SK-N-SH (cell line): ENCODE measurements around the gene ZNF503. TPM values are rescaled to one million over a fixed set of nuclear protein-coding genes. Genes with fewer than 3 reads are reported as not detected.

Source experiments
- CTCF ChIA-PET: fragments of 300-600, 350-600 bp; formaldehyde crosslinking; extraction: SDS; loops from one replicate; lab custom pipeline; 2021; lab: Yijun Ruan, JAX
- POLR2A ChIA-PET: fragments of 350-600 bp; sonication (Branson Sonifier 250); formaldehyde crosslinking; extraction: SDS; loops from one replicate; lab custom pipeline; 2020; ENCODE audit warnings: antibody characterized with exemption, inconsistent platforms; lab: Yijun Ruan, JAX
- DNase-seq: peaks from one replicate; pipeline ENCODE4 v3.0.0; 2012
- H2AFZ ChIP-seq: fragments of 200-600 bp; sonication (generic); 2 replicates; pipeline ENCODE4 v1.8.1; 2016; ENCODE audit warnings: antibody characterized with exemption, mild to moderate bottlenecking, low read depth
- H3F3A ChIP-seq: fragments of 200-600 bp; sonication (generic); replicated peaks from 2 replicates; pipeline ENCODE3; 2016; ENCODE audit warnings: antibody characterized with exemption, mild to moderate bottlenecking; ENCODE audit not compliant: insufficient read depth
- H3K27ac ChIP-seq, 2 experiments: fragments of 200-500 bp in 1 of 2; fragments of 200-600 bp in 1 of 2; sonication (Bioruptor generic) in 1 of 2; sonication (generic), shearing (Covaris generic) in 1 of 2; 2 replicates each; pipeline versions ENCODE4 v1.5.1 to v1.6.1; 2014 to 2016; ENCODE audit warnings: low read depth in 2 of 2, inconsistent platforms in 1 of 2, low read length in 1 of 2, mild to moderate bottlenecking in 1 of 2, mixed read lengths in 1 of 2
- H3K27me3 ChIP-seq: fragments of 200-600 bp; sonication (generic), shearing (Covaris generic); 2 replicates; pipeline ENCODE4 v1.6.1; 2016; ENCODE audit warnings: mixed run types; ENCODE audit not compliant: insufficient read depth
- H3K36me3 ChIP-seq, 2 experiments: fragments of 200-500 bp in 1 of 2; fragments of 200-600 bp in 1 of 2; sonication (Bioruptor generic) in 1 of 2; sonication (generic) in 1 of 2; replicated peaks in 1 of 2; 2 replicates each; pipeline versions ENCODE3 to v1.5.1; 2014 to 2016; ENCODE audit warnings: low read length in 1 of 2, mild to moderate bottlenecking in 1 of 2; ENCODE audit not compliant: insufficient read depth in 2 of 2, control insufficient read depth in 1 of 2
- H3K4me1 ChIP-seq, 2 experiments: fragments of 200-500 bp in 1 of 2; fragments of 200-600 bp in 1 of 2; sonication (Bioruptor generic) in 1 of 2; sonication (generic), shearing (Covaris generic) in 1 of 2; 2 replicates each; pipeline versions ENCODE4 v1.5.1 to v1.6.1; 2014 to 2016; ENCODE audit warnings: low read depth in 1 of 2, low read length in 1 of 2, mixed run types in 1 of 2; ENCODE audit not compliant: insufficient read depth in 2 of 2, control insufficient read depth in 1 of 2
- H3K4me2 ChIP-seq: fragments of 200-600 bp; sonication (generic), shearing (Covaris generic); 2 replicates; pipeline ENCODE4 v1.6.1; 2017; ENCODE audit warnings: mixed run types
- H3K4me3 ChIP-seq, 2 experiments: fragments of 200-500 bp in 1 of 2; fragments of 200-600 bp in 1 of 2; sonication (Bioruptor generic) in 1 of 2; sonication (generic), shearing (Covaris generic) in 1 of 2; 2 replicates each; pipeline versions ENCODE4 v1.5.1 to v1.8.1; 2014 to 2016; ENCODE audit warnings: low read depth in 2 of 2, inconsistent platforms in 1 of 2, low read length in 1 of 2, mild to moderate bottlenecking in 1 of 2, mixed read lengths in 1 of 2, moderate library complexity in 1 of 2
- H3K79me2 ChIP-seq: fragments of 200-600 bp; sonication (generic); 2 replicates; pipeline ENCODE4 v1.8.1; 2017; ENCODE audit warnings: mild to moderate bottlenecking; ENCODE audit not compliant: insufficient read depth
- H3K9ac ChIP-seq: fragments of 200-600 bp; sonication (generic); 2 replicates; pipeline ENCODE4 v1.6.1; 2017; ENCODE audit warnings: mixed run types
- H3K9me2 ChIP-seq: fragments of 200-600 bp; sonication (generic); 2 replicates; pipeline ENCODE4 v1.6.1; 2017; ENCODE audit warnings: mixed run types
- H3K9me3 ChIP-seq: fragments of 200-600 bp; sonication (generic); 2 replicates; pipeline ENCODE4 v1.6.1; 2017; ENCODE audit warnings: mixed run types, mild to moderate bottlenecking, moderate library complexity
- H4K20me1 ChIP-seq: fragments of 200-600 bp; sonication (generic); 2 replicates; pipeline ENCODE4 v1.6.1; 2017; ENCODE audit warnings: mild to moderate bottlenecking, mixed run types; ENCODE audit not compliant: insufficient read depth
- CHD2 ChIP-seq: fragments of 150-350 bp; IDR thresholded peaks from 2 replicates; pipeline ENCODE4 v1.6.1; 2018; ENCODE audit warnings: low read length; ENCODE audit not compliant: partially characterized antibody
- CTCF ChIP-seq: fragments of 200-600 bp; sonication (generic); IDR thresholded peaks from 2 replicates; pipeline ENCODE4 v1.6.1; 2017; ENCODE audit warnings: antibody characterized with exemption, mild to moderate bottlenecking, moderate library complexity
- ELF1 ChIP-seq: IDR thresholded peaks from 2 replicates; pipeline ENCODE4 v1.4.0; 2012
- EP300 ChIP-seq, 2 experiments: IDR thresholded peaks; 2 replicates each; pipeline versions ENCODE4 v1.4.0 to v1.6.1; 2012; ENCODE audit warnings: borderline replicate concordance in 1 of 2, low read depth in 1 of 2, low read length in 1 of 2
- FOXJ3 ChIP-seq: sonication (generic); formaldehyde crosslinking; IDR thresholded peaks from 2 replicates; pipeline ENCODE4 v1.5.1; 2020; ENCODE audit warnings: mild to moderate bottlenecking, missing genetic modification reagents
- FOXM1 ChIP-seq: IDR thresholded peaks from 2 replicates; pipeline ENCODE4 v1.4.0; 2012; ENCODE audit warnings: low read depth, mild to moderate bottlenecking
- GABPA ChIP-seq: IDR thresholded peaks from 2 replicates; pipeline ENCODE4 v1.4.0; 2012; ENCODE audit warnings: low read depth, mild to moderate bottlenecking
- IRF3 ChIP-seq: fragments of 150-350 bp; IDR thresholded peaks from 2 replicates; pipeline ENCODE4 v1.6.1; 2016; ENCODE audit warnings: mild to moderate bottlenecking, low read depth, low read length
- JUND ChIP-seq: IDR thresholded peaks from 2 replicates; pipeline ENCODE4 v1.4.0; 2012
- MEF2A ChIP-seq: IDR thresholded peaks from 2 replicates; pipeline ENCODE4 v1.4.0; 2012; ENCODE audit warnings: low read depth, borderline replicate concordance
- MXI1 ChIP-seq: IDR thresholded peaks from 2 replicates; pipeline ENCODE4 v1.6.1; 2012; ENCODE audit warnings: mild to moderate bottlenecking, low read depth, low read length, improper control_type of control experiment
- NRF1 ChIP-seq: IDR thresholded peaks from 2 replicates; pipeline ENCODE4 v1.6.1; 2012; ENCODE audit warnings: low read depth, mild to moderate bottlenecking, low read length
- RAD21 ChIP-seq: IDR thresholded peaks from 2 replicates; pipeline ENCODE4 v1.6.1; 2012; ENCODE audit warnings: mild to moderate bottlenecking, low read length
- REST ChIP-seq: IDR thresholded peaks from 2 replicates; pipeline ENCODE4 v1.6.1; 2012; ENCODE audit warnings: mild to moderate bottlenecking, low read depth, low read length, moderate library complexity
- RFX5 ChIP-seq: IDR thresholded peaks from 2 replicates; pipeline ENCODE4 v1.6.1; 2012; ENCODE audit warnings: mild to moderate bottlenecking, improper control_type of control experiment, low read length
- TAF1 ChIP-seq: IDR thresholded peaks from 2 replicates; pipeline ENCODE4 v1.6.1; 2012; ENCODE audit warnings: low read depth, mild to moderate bottlenecking, low read length, moderate library complexity, borderline replicate concordance
- TCF12 ChIP-seq: IDR thresholded peaks from 2 replicates; pipeline ENCODE4 v1.4.0; 2012
- USF2 ChIP-seq: fragments of 150-350 bp; IDR thresholded peaks from 2 replicates; pipeline ENCODE4 v1.6.1; 2017; ENCODE audit warnings: antibody characterized with exemption, low read length, low read depth, borderline replicate concordance
- YY1 ChIP-seq: IDR thresholded peaks from 2 replicates; pipeline ENCODE4 v1.4.0; 2012; ENCODE audit warnings: low read depth, mild to moderate bottlenecking
- ZBTB33 ChIP-seq: IDR thresholded peaks from 2 replicates; pipeline ENCODE4 v1.4.0; 2012; ENCODE audit warnings: low read depth, borderline replicate concordance
- WGBS: methylation state at CpG from one replicate; pipeline ENCODE4 v1.1.6; 2017; ENCODE audit warnings: low lambda C conversion rate; 5-methylcytosine and 5-hydroxymethylcytosine counted together
- polyA plus RNA-seq, 3 experiments: library from polyadenylated mRNA; depleted of rRNA; stranded (reverse); fragments of >200 nt; gene quantifications; 2 replicates each; pipeline ENCODE4 v1.2.3, GENCODE V29; 2012

ZNF503 gene
- polyA plus RNA-seq, 1 of the 3 experiments (the other 2 are of a cell fraction) = 5.9 TPM

- CTCF ChIA-PET = no interaction called here
- no peak for TF ChIP-seq CTCF
- TF ChIP-seq EP300 (IDR thresholded peaks at IDR 0.05; ENCODE audit: borderline replicate concordance in 1 of 2, low read depth in 1 of 2, low read length in 1 of 2) = no peak
- no peak for TF ChIP-seq MEF2A
- TF ChIP-seq IRF3 = no peak
- TF ChIP-seq USF2 = no peak
- no peak for TF ChIP-seq TAF1
- no peak for TF ChIP-seq REST
- TF ChIP-seq GABPA = no peak
- TF ChIP-seq RFX5 = no peak
- no peak for TF ChIP-seq JUND
- no peak for TF ChIP-seq MXI1
- no peak for TF ChIP-seq YY1
- TF ChIP-seq FOXM1 = no peak
- TF ChIP-seq RAD21 = no peak
- TF ChIP-seq CHD2 = no peak
- TF ChIP-seq ZBTB33 = no peak
- TF ChIP-seq TCF12 = no peak
- no peak for TF ChIP-seq NRF1
- no peak for TF ChIP-seq FOXJ3 (CRISPR knock-in tag)
- TF ChIP-seq ELF1 = no peak
- TF ChIP-seq, all 33 proteins: peak for 0
- H3K79me2 ChIP-seq = no peaks in the 10 kb centered on the region
- peaks cover 5% of the 10 kb centered on the region; the same call in 1 of the 2 replicates for H3K9me3 ChIP-seq
- H3K27ac ChIP-seq = no peak overlapping the region
- H4K20me1 ChIP-seq = no peaks in the 10 kb centered on the region
- H3K4me1 ChIP-seq = no peaks in the 10 kb centered on the region
- H3K4me3 ChIP-seq = no peak overlapping the region
- H3K4me2 ChIP-seq = no peak overlapping the region
- H3K9me2 ChIP-seq = no peaks in the 10 kb centered on the region
- H3K27me3 ChIP-seq = no peaks in the 10 kb centered on the region
- H3K36me3 ChIP-seq = no peaks in the 10 kb centered on the region
- H2AFZ ChIP-seq = no peak overlapping the region
- WGBS = 78% methylated on average over 4 of the region's 4 CpGs
- no peaks in the 10 kb centered on the region for H3F3A ChIP-seq
- POLR2A ChIA-PET = no interaction called here
- no peak overlapping the region for H3K9ac ChIP-seq
- DNase-seq = no peak
Observed at GRCh38 chr10:75439811-75440210, 38.2 kb upstream of the ZNF503 start.
